Glomerular endothelial cell (primary cell): ENCODE results near the gene AMZ2. TPM values are rescaled to one million over a fixed set of nuclear protein-coding genes. Genes with fewer than 3 reads are reported as not detected.

Source experiments
- total RNA-seq: library from RNA; depleted of rRNA; stranded (reverse); fragments of >200 nt; gene quantifications from 2 replicates; pipeline ENCODE4 v1.2.3, GENCODE V29; 2015

AMZ2 gene
- total RNA-seq, 1 donor from 2014 or later: 35.1 TPM

Other genes with a start within 250 kb of the AMZ2 start
- 179 and 229 TPM in 2 replicates for gene KPNA2, start 212.3 kb upstream of the AMZ2 start, total RNA-seq
- gene SLC16A6, start 43.1 kb downstream of the AMZ2 start, total RNA-seq: 1.2 and 2.8 TPM in 2 replicates
- gene ARSG, start 43.5 kb downstream of the AMZ2 start, total RNA-seq: 3.6 and 6.1 TPM in 2 replicates
- 75.8 and 99.5 TPM in 2 replicates for gene WIPI1, start 209.5 kb downstream of the AMZ2 start, total RNA-seq